K562 (cell line): ENCODE measurements around the gene BLOC1S4. TPM values are rescaled to one million over a fixed set of nuclear protein-coding genes. Genes with fewer than 3 reads are reported as not detected.
A peak's percentile ranks its signal among the peaks of the same experiment; 100 is the strongest.

ENCODE experiments used
- EGR1 ChIP-seq: fragments of 450-650 bp; conservative IDR thresholded peaks from 2 replicates; pipeline ENCODE4 v1.6.1; 2017; ENCODE audit warnings: mild to moderate bottlenecking
- ELF1 ChIP-seq: fragments of 200-800 bp; sonication (Bioruptor generic); IDR thresholded peaks from 2 replicates; pipeline ENCODE4 v1.6.1; 2016; ENCODE audit warnings: missing genetic modification characterization, missing compliant biosample characterization
- FIP1L1 ChIP-seq: fragments of 200-400 bp; formaldehyde crosslinking; IDR thresholded peaks from 2 replicates; pipeline ENCODE4 v1.6.1; 2018; ENCODE audit warnings: mild to moderate bottlenecking, low read depth, low read length; ENCODE audit not compliant: poor library complexity, severe bottlenecking
- FOXK2 ChIP-seq, 2 experiments: fragments of 450-650 bp; IDR thresholded peaks in 1 of 2; conservative IDR thresholded peaks in 1 of 2; 2 replicates each; pipeline ENCODE4 v1.6.1; 2016; ENCODE audit warnings: low read depth in 2 of 2, mild to moderate bottlenecking in 1 of 2
- HNRNPLL ChIP-seq: fragments of 200-400 bp; formaldehyde crosslinking; IDR thresholded peaks from 2 replicates; pipeline ENCODE4 v1.6.1; 2017; ENCODE audit warnings: low read length, low read depth, mild to moderate bottlenecking; ENCODE audit not compliant: poor library complexity, severe bottlenecking
- IRF1 ChIP-seq: sonication (generic); formaldehyde crosslinking; IDR thresholded peaks from 2 replicates; pipeline ENCODE4 v1.8.0; 2022; ENCODE audit warnings: missing genetic modification reagents, mild to moderate bottlenecking, borderline replicate concordance
- LEF1 ChIP-seq: fragments of 450-650 bp; IDR thresholded peaks from 2 replicates; pipeline ENCODE4 v1.6.1; 2016; ENCODE audit warnings: mild to moderate bottlenecking
- MCM2 ChIP-seq: fragments of 450-650 bp; IDR thresholded peaks from 2 replicates; pipeline ENCODE4 v1.6.1; 2017; ENCODE audit warnings: low read depth, mild to moderate bottlenecking
- NONO ChIP-seq, 2 experiments: fragments of 200-400 bp in 1 of 2; fragments of 450-650 bp in 1 of 2; formaldehyde crosslinking in 1 of 2; IDR thresholded peaks; 2 replicates each; pipeline ENCODE4 v1.6.1; 2017; ENCODE audit warnings: low read depth in 2 of 2, mild to moderate bottlenecking in 2 of 2, moderate library complexity in 2 of 2, low read length in 1 of 2
- NUFIP1 ChIP-seq: fragments of 450-650 bp; IDR thresholded peaks from 2 replicates; pipeline ENCODE4 v1.6.1; 2018; ENCODE audit not compliant: partially characterized antibody
- POLR2G ChIP-seq: fragments of 200-400 bp; formaldehyde crosslinking; IDR thresholded peaks from 2 replicates; pipeline ENCODE4 v1.6.1; 2017; ENCODE audit warnings: low read depth, mild to moderate bottlenecking, antibody characterized with exemption, low read length, moderate library complexity
- PTRF ChIP-seq: fragments of 450-650 bp; IDR thresholded peaks from 2 replicates; pipeline ENCODE4 v1.6.1; 2016; ENCODE audit warnings: mild to moderate bottlenecking, missing genetic modification characterization, missing compliant biosample characterization
- RBM25 ChIP-seq: fragments of 200-400 bp; formaldehyde crosslinking; IDR thresholded peaks from 2 replicates; pipeline ENCODE4 v1.6.1; 2018; ENCODE audit warnings: low read length, low read depth, moderate library complexity; ENCODE audit not compliant: severe bottlenecking
- SETDB1 ChIP-seq: IDR thresholded peaks from one replicate; pipeline ENCODE4 v1.6.1; 2012; ENCODE audit warnings: low read length, control low read depth, inconsistent platforms
- SMARCE1 ChIP-seq: fragments of 450-650 bp; IDR thresholded peaks from 2 replicates; pipeline ENCODE4 v1.7.1; 2016; ENCODE audit warnings: mild to moderate bottlenecking
- SMC3 ChIP-seq: conservative IDR thresholded peaks from 2 replicates; pipeline ENCODE4 v1.6.1; 2011; ENCODE audit warnings: low read depth, low read length, improper control_type of control experiment; ENCODE audit not compliant: insufficient read depth
- TEAD2 ChIP-seq: fragments of 450-650 bp; IDR thresholded peaks from 2 replicates; pipeline ENCODE4 v1.6.1; 2016; ENCODE audit warnings: missing genetic modification characterization, control low read depth, missing compliant biosample characterization
- THAP12 ChIP-seq: fragments of 250-450 bp; sonication (Bioruptor Pico); IDR thresholded peaks from 2 replicates; pipeline ENCODE4 v1.9.0; 2021; ENCODE audit warnings: mild to moderate bottlenecking, inconsistent platforms
- ZC3H4 ChIP-seq: sonication (generic); formaldehyde crosslinking; IDR thresholded peaks from 2 replicates; pipeline ENCODE4 v1.9.0; 2021; ENCODE audit warnings: missing genetic modification reagents, borderline replicate concordance
- ZNF140 ChIP-seq: fragments of 250-450 bp; sonication (Bioruptor Pico); IDR thresholded peaks from 2 replicates; pipeline ENCODE4 v1.8.0; 2021; ENCODE audit warnings: moderate library complexity, mild to moderate bottlenecking, inconsistent platforms
- ZNF324 ChIP-seq: fragments of 250-450 bp; sonication (Bioruptor Pico); IDR thresholded peaks from 2 replicates; pipeline ENCODE4 v1.4.0; 2020; ENCODE audit warnings: mild to moderate bottlenecking
- ZNF75A ChIP-seq: fragments of 450-650 bp; formaldehyde crosslinking; IDR thresholded peaks from 2 replicates; pipeline ENCODE4 v1.4.0; 2020; ENCODE audit warnings: mild to moderate bottlenecking
- polyA plus RNA-seq, 8 experiments: library from polyadenylated mRNA; depleted of rRNA in 4 of 8; stranded (reverse) in 5 of 8; unstranded in 3 of 8; fragments of >200 nt; fragmentation: Nextera tagmentation in 2 of 8; fragmentation: Illumina TruSeq in 1 of 8; extraction: Ambion mirVana in 2 of 8; extraction: Trizol in 1 of 8; gene quantifications; 2 replicates each; pipeline versions ENCODE4 v1.2.1 to v1.2.3, GENCODE V29; 2011 to 2014; ENCODE audit warnings: inconsistent platforms in 1 of 8, missing spikeins in 1 of 8
- total RNA-seq, 7 experiments: library from RNA; depleted of rRNA in 6 of 7; stranded (reverse); fragments of >200 nt in 6 of 7; fragmentation: Illumina TruSeq in 2 of 7; extraction: Trizol in 2 of 7; gene quantifications; 2 replicates each; pipeline versions ENCODE4 v1.2.1 to v1.2.3, GENCODE V29; 2011 to 2021; ENCODE audit warnings: low replicate concordance in 1 of 7
- TF ChIP-seq, protein P1 (sequence below): sonication (generic); IDR thresholded peaks from 2 replicates; pipeline ENCODE4 v1.6.1; 2016

The BLOC1S4 gene
- total and polyA plus RNA-seq, 9 of the 15 experiments (the other 6 are each of a cell fraction or from before 2014, with no cell fraction given) = 3.1 to 31.6 (median 11.2) TPM

- TF ChIP-seq THAP12 (CRISPR knock-in tag) (0 out of 2 replicates have a peak, but pooled peaks have one; percentile 14), PTRF (tag) (no peak), FIP1L1 (peak; percentile 97), SMC3 (no peak), SETDB1 (peak; percentile 94), ZNF140 (CRISPR knock-in tag) (no peak), EGR1 (no peak), TEAD2 (no peak), IRF1 (0 out of 2 replicates have a peak, but pooled peaks have one; percentile 36), ZNF324 (CRISPR knock-in tag) (0 out of 2 replicates have a peak, but pooled peaks have one; percentile 23), HNRNPLL (peak; percentile 88), ZC3H4 (CRISPR knock-in tag) (no peak), ZNF75A (CRISPR knock-in tag) (no peak; the same call in 1 of the 2 replicates), MCM2 (no peak), FOXK2 (conservative IDR thresholded peaks at IDR 0.05 in 1 of 2, IDR thresholded peaks at IDR 0.05 in 1 of 2; ENCODE audit: low read depth in 2 of 2) (peak; percentile 68 to 71; a peak in 3 of 4 replicates), POLR2G (peak; percentile 93), ELF1 (no peak), LEF1 (peak; percentile 9; the same call in 1 of the 2 replicates), NUFIP1 (no peak), SMARCE1 (peak; percentile 39; the same call in 1 of the 2 replicates), RBM25 (no peak), NONO (IDR thresholded peaks at IDR 0.05; ENCODE audit: low read depth in 2 of 2, low read length in 1 of 2) (peak; percentile 75 to 80; a peak in 3 of 4 replicates)
- TF ChIP-seq, protein P1, sequence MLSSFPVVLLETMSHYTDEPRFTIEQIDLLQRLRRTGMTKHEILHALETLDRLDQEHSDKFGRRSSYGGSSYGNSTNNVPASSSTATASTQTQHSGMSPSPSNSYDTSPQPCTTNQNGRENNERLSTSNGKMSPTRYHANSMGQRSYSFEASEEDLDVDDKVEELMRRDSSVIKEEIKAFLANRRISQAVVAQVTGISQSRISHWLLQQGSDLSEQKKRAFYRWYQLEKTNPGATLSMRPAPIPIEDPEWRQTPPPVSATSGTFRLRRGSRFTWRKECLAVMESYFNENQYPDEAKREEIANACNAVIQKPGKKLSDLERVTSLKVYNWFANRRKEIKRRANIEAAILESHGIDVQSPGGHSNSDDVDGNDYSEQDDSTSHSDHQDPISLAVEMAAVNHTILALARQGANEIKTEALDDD = peak; percentile 53; the same call in 1 of the 2 replicates
Measured at GRCh38 chr4:6673660-6674499, 42.1 kb upstream of the BLOC1S4 start (continued).
